ENCODE results near the gene MARCHF2. TPM values are rescaled to one million over a fixed set of nuclear protein-coding genes. Genes with fewer than 3 reads are reported as not detected.

Gene MARCHF2
- total and polyA plus RNA-seq, 9 of the 15 experiments (the other 6 are each of a cell fraction or from before 2014, with no cell fraction given) = 0.39 to 6.4 (median 2.2) TPM

DNA sequence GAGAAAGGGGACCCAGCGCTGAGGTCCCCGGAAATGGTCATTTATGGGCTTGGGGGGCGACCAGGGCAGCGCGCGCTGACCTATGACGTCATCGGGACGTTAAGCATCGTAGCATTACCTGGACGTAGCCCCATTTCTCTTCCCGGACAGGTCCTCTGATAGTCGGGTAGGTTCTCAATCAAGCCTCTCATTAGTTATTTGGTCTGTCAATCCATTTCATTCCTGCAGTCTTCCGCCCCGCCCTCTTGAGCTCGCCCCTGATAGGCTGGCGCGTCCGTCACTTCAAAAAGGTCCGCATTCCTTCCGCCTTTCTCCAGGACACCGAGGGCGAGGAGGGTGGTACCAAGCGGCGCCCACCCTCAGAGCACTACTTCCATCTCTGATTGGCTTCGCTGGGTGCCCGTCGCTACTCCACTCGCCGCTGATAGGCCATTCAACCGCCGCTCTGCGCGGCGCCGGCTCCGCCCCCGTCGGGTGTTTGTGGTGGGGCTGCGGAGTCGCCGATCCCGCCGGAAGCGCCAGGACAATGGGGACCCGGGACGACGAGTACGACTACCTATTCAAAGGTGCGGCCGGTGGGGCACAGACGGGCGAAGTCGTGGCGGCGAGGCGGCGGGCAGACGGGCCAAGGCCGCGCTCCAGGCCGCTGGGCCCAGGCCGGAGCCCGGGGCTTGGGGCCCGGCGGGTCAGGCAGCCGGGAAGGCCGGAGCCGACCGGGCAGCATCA lies 23.1 kb upstream of the MARCHF2 start, which contains the start of gene RAB11B (continued):
- TF ChIP-seq, protein P1, sequence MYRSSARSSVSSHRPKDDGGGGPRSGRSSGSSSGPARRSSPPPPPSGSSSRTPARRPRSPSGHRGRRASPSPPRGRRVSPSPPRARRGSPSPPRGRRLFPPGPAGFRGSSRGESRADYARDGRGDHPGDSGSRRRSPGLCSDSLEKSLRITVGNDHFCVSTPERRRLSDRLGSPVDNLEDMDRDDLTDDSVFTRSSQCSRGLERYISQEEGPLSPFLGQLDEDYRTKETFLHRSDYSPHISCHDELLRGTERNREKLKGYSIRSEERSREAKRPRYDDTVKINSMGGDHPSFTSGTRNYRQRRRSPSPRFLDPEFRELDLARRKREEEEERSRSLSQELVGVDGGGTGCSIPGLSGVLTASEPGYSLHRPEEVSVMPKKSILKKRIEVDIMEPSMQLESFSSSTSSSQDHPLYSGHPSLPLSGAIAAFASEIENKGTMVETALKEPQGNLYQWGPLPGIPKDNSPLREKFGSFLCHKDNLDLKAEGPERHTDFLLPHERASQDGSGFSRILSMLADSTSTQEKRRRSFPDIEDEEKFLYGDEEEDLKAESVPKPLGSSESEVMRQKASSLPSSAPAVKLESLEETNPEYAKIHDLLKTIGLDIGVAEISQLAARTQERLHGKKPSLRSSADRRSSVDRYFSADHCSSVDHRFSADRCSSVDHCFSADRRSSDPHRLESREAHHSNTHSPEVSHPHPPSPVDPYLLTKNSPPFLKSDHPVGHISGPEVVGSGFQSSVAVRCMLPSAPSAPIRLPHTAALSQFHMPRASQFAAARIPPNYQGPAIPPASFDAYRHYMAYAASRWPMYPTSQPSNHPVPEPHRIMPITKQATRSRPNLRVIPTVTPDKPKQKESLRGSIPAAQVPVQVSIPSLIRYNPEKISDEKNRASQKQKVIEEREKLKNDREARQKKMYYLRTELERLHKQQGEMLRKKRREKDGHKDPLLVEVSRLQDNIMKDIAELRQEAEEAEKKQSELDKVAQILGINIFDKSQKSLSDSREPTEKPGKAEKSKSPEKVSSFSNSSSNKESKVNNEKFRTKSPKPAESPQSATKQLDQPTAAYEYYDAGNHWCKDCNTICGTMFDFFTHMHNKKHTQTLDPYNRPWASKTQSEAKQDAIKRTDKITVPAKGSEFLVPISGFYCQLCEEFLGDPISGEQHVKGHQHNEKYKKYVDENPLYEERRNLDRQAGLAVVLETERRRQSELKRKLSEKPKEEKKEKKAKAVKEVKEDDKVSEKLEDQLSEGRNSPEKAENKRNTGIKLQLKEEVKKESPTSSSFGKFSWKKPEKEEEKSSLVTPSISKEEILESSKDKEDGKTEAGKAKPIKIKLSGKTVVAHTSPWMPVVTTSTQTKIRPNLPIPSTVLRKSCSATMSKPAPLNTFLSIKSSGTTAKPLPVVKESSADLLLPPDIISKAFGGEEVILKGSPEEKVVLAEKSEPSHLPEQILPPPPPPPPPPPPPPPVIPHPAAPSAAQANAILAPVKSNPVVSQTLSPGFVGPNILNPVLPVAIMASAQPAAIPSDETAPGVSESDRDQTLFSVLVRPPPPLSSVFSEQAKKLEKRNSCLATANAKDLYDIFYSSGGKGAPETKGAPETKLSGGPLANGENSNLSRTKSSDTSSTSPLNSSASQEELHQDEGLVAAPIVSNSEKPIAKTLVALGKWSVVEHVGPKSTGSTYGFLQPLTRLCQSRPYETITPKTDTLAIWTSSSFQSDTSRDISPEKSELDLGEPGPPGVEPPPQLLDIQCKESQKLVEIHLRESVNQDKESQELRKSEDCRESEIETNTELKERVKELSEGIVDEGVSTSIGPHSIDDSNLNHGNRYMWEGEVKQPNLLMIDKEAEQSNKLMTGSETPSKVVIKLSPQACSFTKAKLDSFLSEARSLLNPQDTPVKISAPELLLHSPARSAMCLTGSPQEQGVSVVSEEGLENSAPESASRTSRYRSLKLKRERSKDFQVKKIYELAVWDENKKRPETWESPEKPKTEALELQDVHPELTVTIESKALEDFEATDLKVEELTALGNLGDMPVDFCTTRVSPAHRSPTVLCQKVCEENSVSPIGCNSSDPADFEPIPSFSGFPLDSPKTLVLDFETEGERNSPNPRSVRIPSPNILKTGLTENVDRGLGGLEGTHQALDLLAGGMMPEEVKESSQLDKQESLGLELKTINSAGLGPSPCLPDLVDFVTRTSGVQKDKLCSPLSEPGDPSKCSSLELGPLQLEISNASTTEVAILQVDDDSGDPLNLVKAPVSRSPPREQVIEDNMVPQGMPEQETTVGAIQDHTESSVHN (IDR thresholded peaks at IDR 0.05; ENCODE audit: borderline replicate concordance in 1 of 2, low read depth in 1 of 2) = no peak
- no peak for TF ChIP-seq ZNF778 (CRISPR knock-in tag; IDR thresholded peaks at IDR 0.05)
- no peak; the same call in 1 of the 2 replicates for TF ChIP-seq ZBED1 (IDR thresholded peaks at IDR 0.05)
- TF ChIP-seq RFX5 (IDR thresholded peaks at IDR 0.05; ENCODE audit: low read depth, low read length) = peak; percentile 73; the same call in 1 of the 2 replicates
- peak; percentile 80 for TF ChIP-seq ZFP36 (IDR thresholded peaks at IDR 0.05; ENCODE audit: low read depth, low read length, partially characterized antibody)
- TF ChIP-seq RBM25 (IDR thresholded peaks at IDR 0.05; ENCODE audit: low read depth, low read length, severe bottlenecking) = peak; percentile 99
- TF ChIP-seq PTRF (tag; IDR thresholded peaks at IDR 0.05) = no peak
- no peak for TF ChIP-seq SAP30 (IDR thresholded peaks at IDR 0.05; ENCODE audit: borderline replicate concordance, insufficient read depth, low read depth, low read length, poor library complexity, severe bottlenecking)
- TF ChIP-seq, protein P2, sequence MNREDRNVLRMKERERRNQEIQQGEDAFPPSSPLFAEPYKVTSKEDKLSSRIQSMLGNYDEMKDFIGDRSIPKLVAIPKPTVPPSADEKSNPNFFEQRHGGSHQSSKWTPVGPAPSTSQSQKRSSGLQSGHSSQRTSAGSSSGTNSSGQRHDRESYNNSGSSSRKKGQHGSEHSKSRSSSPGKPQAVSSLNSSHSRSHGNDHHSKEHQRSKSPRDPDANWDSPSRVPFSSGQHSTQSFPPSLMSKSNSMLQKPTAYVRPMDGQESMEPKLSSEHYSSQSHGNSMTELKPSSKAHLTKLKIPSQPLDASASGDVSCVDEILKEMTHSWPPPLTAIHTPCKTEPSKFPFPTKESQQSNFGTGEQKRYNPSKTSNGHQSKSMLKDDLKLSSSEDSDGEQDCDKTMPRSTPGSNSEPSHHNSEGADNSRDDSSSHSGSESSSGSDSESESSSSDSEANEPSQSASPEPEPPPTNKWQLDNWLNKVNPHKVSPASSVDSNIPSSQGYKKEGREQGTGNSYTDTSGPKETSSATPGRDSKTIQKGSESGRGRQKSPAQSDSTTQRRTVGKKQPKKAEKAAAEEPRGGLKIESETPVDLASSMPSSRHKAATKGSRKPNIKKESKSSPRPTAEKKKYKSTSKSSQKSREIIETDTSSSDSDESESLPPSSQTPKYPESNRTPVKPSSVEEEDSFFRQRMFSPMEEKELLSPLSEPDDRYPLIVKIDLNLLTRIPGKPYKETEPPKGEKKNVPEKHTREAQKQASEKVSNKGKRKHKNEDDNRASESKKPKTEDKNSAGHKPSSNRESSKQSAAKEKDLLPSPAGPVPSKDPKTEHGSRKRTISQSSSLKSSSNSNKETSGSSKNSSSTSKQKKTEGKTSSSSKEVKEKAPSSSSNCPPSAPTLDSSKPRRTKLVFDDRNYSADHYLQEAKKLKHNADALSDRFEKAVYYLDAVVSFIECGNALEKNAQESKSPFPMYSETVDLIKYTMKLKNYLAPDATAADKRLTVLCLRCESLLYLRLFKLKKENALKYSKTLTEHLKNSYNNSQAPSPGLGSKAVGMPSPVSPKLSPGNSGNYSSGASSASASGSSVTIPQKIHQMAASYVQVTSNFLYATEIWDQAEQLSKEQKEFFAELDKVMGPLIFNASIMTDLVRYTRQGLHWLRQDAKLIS (CRISPR knock-in tag; IDR thresholded peaks at IDR 0.05) = peak; percentile 29; the same call in 1 of the 2 replicates
- TF ChIP-seq ETV5 (CRISPR knock-in tag; IDR thresholded peaks at IDR 0.05; ENCODE audit: low read depth) = 0 out of 2 replicates have a peak, but pooled peaks have one; percentile 29
- TF ChIP-seq ZNF324 (CRISPR knock-in tag; IDR thresholded peaks at IDR 0.05) = no peak
- TF ChIP-seq, protein P3, sequence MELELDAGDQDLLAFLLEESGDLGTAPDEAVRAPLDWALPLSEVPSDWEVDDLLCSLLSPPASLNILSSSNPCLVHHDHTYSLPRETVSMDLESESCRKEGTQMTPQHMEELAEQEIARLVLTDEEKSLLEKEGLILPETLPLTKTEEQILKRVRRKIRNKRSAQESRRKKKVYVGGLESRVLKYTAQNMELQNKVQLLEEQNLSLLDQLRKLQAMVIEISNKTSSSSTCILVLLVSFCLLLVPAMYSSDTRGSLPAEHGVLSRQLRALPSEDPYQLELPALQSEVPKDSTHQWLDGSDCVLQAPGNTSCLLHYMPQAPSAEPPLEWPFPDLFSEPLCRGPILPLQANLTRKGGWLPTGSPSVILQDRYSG (tag; conservative IDR thresholded peaks at IDR 0.05; ENCODE audit: low read depth) = no peak; the same call in 1 of the 2 replicates
- TF ChIP-seq TAF7 (tag; IDR thresholded peaks at IDR 0.05) = no peak
- TF ChIP-seq EP400 (IDR thresholded peaks at IDR 0.05) = peak; percentile 86
